NCI-H128 (cell line): ENCODE data around the gene ARHGEF18.
A peak's percentile ranks its signal among the peaks of the same experiment; 100 is the strongest.

ENCODE experiments used
- DNase-seq: peaks from one replicate; lab custom pipeline; 2025; ENCODE audit not compliant: unreplicated experiment; lab: John Stamatoyannopoulos, UW

ARHGEF18 gene

GRCh38 chr19:7382694-7383093, 34.0 kb downstream of the ARHGEF18 start:
- DNase-seq: no peak

DNA sequence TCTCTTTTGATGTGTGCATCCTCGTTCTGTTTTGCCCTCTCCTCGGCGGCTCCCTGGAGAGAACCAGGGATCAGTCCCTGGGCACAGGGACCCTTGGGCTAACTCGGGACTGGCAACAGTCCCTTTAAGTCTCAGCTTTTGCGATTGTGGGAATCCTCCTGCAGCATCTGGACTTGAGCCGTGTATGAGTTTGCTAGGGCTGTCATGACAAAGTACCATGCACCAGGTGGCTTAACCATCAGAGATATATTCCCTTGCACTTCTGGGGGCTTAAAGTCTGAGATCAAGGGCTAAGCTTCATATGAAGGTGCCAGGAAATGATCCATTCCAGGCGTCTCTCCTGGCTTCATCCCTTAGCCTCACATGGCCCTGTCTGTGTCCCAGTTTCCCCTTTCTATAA, 34.5 kb downstream of the ARHGEF18 start:
- no peak for DNase-seq

DNA sequence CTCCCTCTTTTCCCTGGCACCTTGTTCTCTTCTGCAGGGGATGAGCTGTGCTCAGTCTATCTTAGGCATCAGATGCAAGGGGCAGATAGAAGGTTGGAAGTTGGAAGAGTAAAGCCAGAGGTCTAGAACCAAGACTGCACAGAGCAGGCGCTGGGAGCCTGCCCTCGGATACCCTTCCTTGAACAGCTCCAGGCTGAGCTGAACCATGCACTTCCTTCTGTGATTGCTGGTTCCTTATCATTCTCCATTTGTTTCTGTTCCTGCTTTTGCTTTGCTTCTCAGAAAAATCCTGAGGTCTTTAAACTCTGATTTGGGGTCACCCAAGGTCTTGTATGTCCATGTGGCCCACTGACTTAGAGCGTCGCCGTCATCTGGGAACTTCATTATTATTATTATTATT, 36.3 kb downstream of the ARHGEF18 start:
- DNase-seq: no peak

DNA sequence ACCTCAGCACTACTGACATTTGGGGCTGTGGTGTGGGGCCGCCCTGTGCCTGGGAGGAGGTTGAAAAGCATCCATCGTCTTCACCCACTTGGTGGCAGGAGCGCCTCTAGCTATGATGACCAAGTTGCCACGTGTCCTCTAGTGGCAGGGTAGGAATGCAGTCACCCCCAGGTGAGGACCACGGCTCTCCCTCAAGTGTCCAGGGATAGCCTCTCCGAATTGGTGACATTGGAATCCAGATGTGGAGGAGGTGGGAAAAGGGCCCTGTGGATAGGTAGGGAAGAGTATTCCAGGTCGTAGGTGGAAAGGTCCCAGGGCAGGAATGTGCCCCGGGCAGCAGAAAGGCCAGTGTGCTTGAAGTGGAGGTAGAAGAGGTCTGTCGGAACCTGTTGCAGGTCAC, 37.6 kb downstream of the ARHGEF18 start:
- DNase-seq: no peak

- no peak for DNase-seq
Observed at GRCh38 chr19:7386769-7387168, 38.0 kb downstream of the ARHGEF18 start.

DNA sequence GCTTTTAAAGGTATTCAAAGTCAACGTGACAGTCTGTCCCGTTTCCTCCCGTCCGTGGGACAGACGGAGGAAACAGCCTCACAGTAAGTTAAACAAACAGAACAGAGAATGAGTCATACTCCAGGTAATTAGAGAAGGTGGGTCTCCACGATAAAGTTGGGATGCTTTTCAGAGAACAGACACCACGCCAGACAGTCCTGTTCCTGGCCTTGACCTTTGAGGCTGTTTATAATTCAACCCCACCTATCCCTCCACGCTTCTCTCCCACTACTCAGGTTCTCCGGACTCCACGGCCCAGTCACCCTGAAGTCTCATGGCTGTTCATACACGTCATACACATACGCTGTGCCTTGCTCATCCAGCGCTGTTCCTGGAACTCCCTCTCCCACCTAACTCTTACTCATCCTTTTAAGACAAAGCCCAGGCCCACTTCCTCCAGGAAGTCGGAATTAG, 42.5 kb downstream of the ARHGEF18 start:
- no peak for DNase-seq

- DNase-seq: no peak
Observed at GRCh38 chr19:7393459-7393858, 44.7 kb downstream of the ARHGEF18 start.

DNA sequence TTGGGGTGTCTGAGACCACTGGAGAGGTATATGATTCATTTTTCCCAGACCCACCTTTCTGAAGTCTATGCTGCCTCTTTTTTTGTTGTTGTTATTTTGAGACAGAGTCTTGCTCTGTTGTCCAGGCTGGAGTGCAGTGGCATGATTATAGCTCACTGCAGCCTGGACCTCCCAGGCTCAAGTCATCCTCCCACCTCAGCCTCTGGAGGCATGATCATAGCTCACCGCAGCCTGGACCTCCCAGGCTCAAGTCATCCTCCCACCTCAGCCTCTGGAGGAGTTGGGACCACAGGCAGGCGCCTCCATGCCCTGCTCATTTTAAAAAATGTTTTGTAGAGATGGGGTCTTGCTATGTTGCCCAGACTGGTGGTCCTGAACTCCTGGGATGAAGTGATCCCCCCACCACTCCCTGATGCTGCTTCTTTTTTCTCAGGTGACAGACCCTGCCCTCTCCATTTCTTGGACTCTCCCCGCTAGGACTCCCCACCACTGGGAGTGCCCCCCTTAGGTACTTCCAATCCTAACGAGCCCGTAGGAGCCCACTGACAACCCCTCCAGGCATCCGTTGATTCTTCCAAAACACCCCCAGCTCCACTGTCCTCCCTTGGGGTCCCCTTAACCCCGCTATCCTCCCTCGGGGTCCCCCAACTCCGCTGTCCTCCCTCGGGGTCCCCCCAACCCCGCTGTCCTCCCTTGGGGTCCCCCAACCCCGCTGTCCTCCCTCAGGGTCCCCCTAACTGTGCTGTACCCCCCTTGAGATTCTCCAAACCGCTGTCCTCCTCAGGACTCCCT, 45.4 kb downstream of the ARHGEF18 start:
- DNase-seq: no peak

DNA sequence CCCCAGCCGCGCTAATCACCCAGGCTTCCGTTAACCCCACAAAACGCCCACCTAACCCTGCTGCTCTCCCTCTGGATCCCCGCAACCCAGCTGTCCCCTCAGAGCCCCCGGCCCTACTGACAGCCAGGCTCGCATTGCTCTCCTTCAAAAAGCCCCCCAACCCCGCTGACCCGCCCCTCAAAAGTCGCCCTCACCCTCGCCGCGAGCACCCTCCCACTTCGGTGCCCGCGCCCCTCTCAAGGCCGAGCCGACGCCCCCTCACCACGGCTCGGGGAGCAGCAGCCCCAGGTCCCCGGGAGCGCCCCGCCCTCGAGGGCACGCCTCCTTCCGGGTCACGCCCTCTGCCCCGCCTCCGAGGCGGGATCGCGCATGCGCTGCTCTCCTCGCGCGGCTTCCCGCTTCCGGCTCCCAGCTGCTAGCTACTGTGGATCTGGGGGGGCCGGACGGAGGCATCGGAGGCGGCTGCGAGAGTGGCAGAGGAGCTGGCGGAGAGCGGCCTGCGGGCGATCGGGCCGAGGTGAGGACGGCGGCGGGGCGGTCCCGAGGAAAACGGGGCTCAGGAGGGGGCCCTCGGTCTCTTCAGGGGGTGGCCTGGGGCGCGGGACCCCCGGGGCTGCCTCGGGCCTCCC, 46.1 kb downstream of the ARHGEF18 start:
- DNase-seq: peak; percentile 86

GRCh38 chr19:7395360-7396066, 46.8 kb downstream of the ARHGEF18 start:
- DNase-seq: no peak

DNA sequence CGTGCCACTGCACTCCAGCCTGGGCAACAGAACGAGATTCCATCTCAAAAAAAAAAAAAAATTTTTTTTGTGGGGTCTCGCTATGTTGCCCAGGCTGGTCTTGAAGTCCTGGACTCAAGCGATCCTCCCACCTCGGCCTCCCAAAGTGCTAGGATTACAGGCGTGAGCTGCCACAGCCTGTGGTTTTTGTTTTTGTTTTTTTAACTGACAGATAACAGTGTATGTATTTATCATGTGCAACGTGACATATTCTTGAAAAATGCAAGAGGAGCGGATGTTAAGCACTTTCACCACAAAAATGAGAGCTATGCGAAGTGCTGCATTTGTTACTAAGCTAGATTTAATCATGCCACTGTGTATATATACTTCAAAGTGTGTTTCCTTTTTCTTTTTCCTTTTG, 49.0 kb downstream of the ARHGEF18 start:
- no peak for DNase-seq
